Neural cell (in vitro differentiated cells): ENCODE data around the gene MANF. TPM values are rescaled to one million over a fixed set of nuclear protein-coding genes. Genes with fewer than 3 reads are reported as not detected.

ENCODE experiments used
- H2AFZ ChIP-seq: fragments of 200-600, 300-800 bp; sonication (generic), shearing (Covaris generic); 2 replicates; pipeline ENCODE4 v1.6.0; 2014; ENCODE audit warnings: low read depth, mild to moderate bottlenecking, antibody characterized with exemption, low read length, moderate library complexity
- H3F3A ChIP-seq: fragments of 200-600 bp; shearing (Covaris generic); 2 replicates; pipeline ENCODE4 v1.6.1; 2016; ENCODE audit warnings: mild to moderate bottlenecking, moderate library complexity, mixed read lengths, antibody characterized with exemption, low read length; ENCODE audit not compliant: insufficient read depth, poor library complexity, severe bottlenecking
- H3K27ac ChIP-seq: fragments of 200-600, 300-800 bp; sonication (generic), shearing (Covaris generic); 2 replicates; pipeline ENCODE4 v1.5.1; 2014; ENCODE audit warnings: mild to moderate bottlenecking, low read length, moderate library complexity
- H3K27me3 ChIP-seq: fragments of 300-800, 200-600 bp; sonication (generic), shearing (Covaris generic); 2 replicates; pipeline ENCODE4 v1.6.0; 2014; ENCODE audit warnings: mild to moderate bottlenecking, low read depth, low read length, moderate library complexity; ENCODE audit not compliant: insufficient read depth
- H3K36me3 ChIP-seq: fragments of 300-800, 200-600 bp; sonication (generic), shearing (Covaris generic); 2 replicates; pipeline ENCODE4 v1.5.1; 2014; ENCODE audit warnings: mild to moderate bottlenecking, antibody characterized with exemption, low read length, moderate library complexity; ENCODE audit not compliant: insufficient read depth
- H3K4me2 ChIP-seq: fragments of 300-800, 200-600 bp; sonication (generic), shearing (Covaris generic); 2 replicates; pipeline ENCODE4 v1.6.0; 2014; ENCODE audit warnings: mild to moderate bottlenecking, low read length
- H3K4me3 ChIP-seq: fragments of 300-800, 200-600 bp; sonication (generic), shearing (Covaris generic); 2 replicates; pipeline ENCODE4 v1.5.1; 2014; ENCODE audit warnings: mild to moderate bottlenecking, low read length, moderate library complexity
- H3K79me2 ChIP-seq: fragments of 200-600 bp; shearing (Covaris generic); replicated peaks from 2 replicates; pipeline ENCODE4 v1.6.0; 2014; ENCODE audit warnings: mild to moderate bottlenecking, low read length, moderate library complexity; ENCODE audit not compliant: insufficient read depth
- H3K9ac ChIP-seq: fragments of 300-800, 200-600 bp; sonication (generic), shearing (Covaris generic); 2 replicates; pipeline ENCODE4 v1.6.1; 2016; ENCODE audit warnings: mild to moderate bottlenecking, low read length, mixed read lengths
- H3K9me2 ChIP-seq: fragments of 200-600 bp; shearing (Covaris generic); 2 replicates; pipeline ENCODE4 v1.6.1; 2016; ENCODE audit warnings: mild to moderate bottlenecking, low read length, mixed read lengths; ENCODE audit not compliant: insufficient read depth
- H3K9me3 ChIP-seq: fragments of 200-600, 300-800 bp; sonication (generic), shearing (Covaris generic); 2 replicates; pipeline ENCODE4 v1.6.1; 2016; ENCODE audit warnings: mild to moderate bottlenecking, mixed run types, low read length, moderate library complexity, mixed read lengths
- H4K20me1 ChIP-seq: fragments of 200-600 bp; shearing (Covaris generic); 2 replicates; pipeline ENCODE4 v1.6.1; 2016; ENCODE audit warnings: mild to moderate bottlenecking, mixed run types; ENCODE audit not compliant: insufficient read depth
- EP300 ChIP-seq: fragments of 450-650 bp; conservative IDR thresholded peaks from 2 replicates; pipeline ENCODE4 v1.6.1; 2014; ENCODE audit warnings: antibody characterized with exemption, mild to moderate bottlenecking, moderate library complexity; ENCODE audit not compliant: poor library complexity, severe bottlenecking
- EZH2 ChIP-seq: fragments of 200-600, 300-800 bp; shearing (Covaris generic), sonication (generic); IDR thresholded peaks from 2 replicates; pipeline ENCODE4 v1.6.1; 2014; ENCODE audit warnings: antibody characterized with exemption, low read length, borderline replicate concordance, mild to moderate bottlenecking; ENCODE audit not compliant: insufficient read depth, poor library complexity, severe bottlenecking
- MXI1 ChIP-seq: fragments of 450-650 bp; conservative IDR thresholded peaks from 2 replicates; pipeline ENCODE4 v1.6.1; 2014; ENCODE audit warnings: antibody characterized with exemption, mild to moderate bottlenecking; ENCODE audit not compliant: poor library complexity, severe bottlenecking
- POLR2AphosphoS5 ChIP-seq: IDR thresholded peaks from 2 replicates; pipeline ENCODE4 v1.6.1; 2012
- RAD21 ChIP-seq: fragments of 450-650 bp; conservative IDR thresholded peaks from 2 replicates; pipeline ENCODE4 v1.6.1; 2014; ENCODE audit warnings: antibody characterized with exemption, mild to moderate bottlenecking, moderate library complexity
- SMC3 ChIP-seq: fragments of 450-650 bp; conservative IDR thresholded peaks from 2 replicates; pipeline ENCODE4 v1.6.1; 2014; ENCODE audit warnings: antibody characterized with exemption, mild to moderate bottlenecking, moderate library complexity; ENCODE audit not compliant: poor library complexity
- TAF1 ChIP-seq: IDR thresholded peaks from 2 replicates; pipeline ENCODE4 v1.6.1; 2012; ENCODE audit warnings: low read depth
- polyA plus RNA-seq: library from polyadenylated mRNA; depleted of rRNA; stranded (reverse); fragments of >200 nt; gene quantifications from 2 replicates; pipeline ENCODE4 v1.2.3, GENCODE V29; 2014
- TF ChIP-seq, protein P1 (sequence below): IDR thresholded peaks from 2 replicates; pipeline ENCODE4 v1.6.1; 2012; ENCODE audit warnings: borderline replicate concordance
- TF ChIP-seq, protein P2 (sequence below): fragments of 450-650 bp; IDR thresholded peaks from 2 replicates; pipeline ENCODE4 v1.5.1; 2014; ENCODE audit warnings: antibody characterized with exemption, mild to moderate bottlenecking, moderate library complexity; ENCODE audit not compliant: poor library complexity, severe bottlenecking

Gene MANF
- polyA plus RNA-seq, 1 donor from 2014 or later = 77.3 TPM

DNA sequence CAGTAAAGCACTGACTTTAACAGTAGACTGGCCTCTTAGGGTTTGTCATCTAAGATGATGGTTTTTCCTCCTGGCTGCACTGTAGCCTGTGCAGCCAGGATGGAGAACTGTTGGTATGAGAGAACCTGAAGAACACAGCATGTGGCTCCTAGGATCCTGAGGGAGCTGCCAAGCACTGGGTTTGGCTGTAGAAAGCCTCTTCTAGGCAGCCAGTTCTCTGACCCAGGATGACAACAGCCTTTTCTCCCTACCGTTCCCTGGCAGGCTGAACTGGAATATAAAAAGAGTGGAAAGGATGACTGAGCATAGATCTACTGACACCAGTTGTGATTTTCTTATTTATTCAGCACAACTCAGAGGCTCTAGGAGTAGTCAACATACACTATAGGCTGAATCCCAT, 34.3 kb upstream of the MANF start:
- Histone ChIP-seq H3K79me2 (no peaks in the 10 kb centered on the region), H3K4me3 (no peak overlapping the region), H3K27ac (no peak overlapping the region), H2AFZ (no peak overlapping the region), H3K9me3 (no peaks in the 10 kb centered on the region), H3K9ac (no peak overlapping the region), H3K9me2 (no peaks in the 10 kb centered on the region), H3F3A (no peaks in the 10 kb centered on the region), H3K36me3 (no peaks in the 10 kb centered on the region), H4K20me1 (no peaks in the 10 kb centered on the region), H3K27me3 (no peaks in the 10 kb centered on the region), H3K4me2 (no peak overlapping the region)
- TF ChIP-seq EP300 = no peak
- TF ChIP-seq RAD21 = no peak
- TF ChIP-seq POLR2AphosphoS5 = no peak
- TF ChIP-seq MXI1 = no peak
- TF ChIP-seq TAF1 = no peak
- TF ChIP-seq SMC3 = no peak
- TF ChIP-seq, protein P1, sequence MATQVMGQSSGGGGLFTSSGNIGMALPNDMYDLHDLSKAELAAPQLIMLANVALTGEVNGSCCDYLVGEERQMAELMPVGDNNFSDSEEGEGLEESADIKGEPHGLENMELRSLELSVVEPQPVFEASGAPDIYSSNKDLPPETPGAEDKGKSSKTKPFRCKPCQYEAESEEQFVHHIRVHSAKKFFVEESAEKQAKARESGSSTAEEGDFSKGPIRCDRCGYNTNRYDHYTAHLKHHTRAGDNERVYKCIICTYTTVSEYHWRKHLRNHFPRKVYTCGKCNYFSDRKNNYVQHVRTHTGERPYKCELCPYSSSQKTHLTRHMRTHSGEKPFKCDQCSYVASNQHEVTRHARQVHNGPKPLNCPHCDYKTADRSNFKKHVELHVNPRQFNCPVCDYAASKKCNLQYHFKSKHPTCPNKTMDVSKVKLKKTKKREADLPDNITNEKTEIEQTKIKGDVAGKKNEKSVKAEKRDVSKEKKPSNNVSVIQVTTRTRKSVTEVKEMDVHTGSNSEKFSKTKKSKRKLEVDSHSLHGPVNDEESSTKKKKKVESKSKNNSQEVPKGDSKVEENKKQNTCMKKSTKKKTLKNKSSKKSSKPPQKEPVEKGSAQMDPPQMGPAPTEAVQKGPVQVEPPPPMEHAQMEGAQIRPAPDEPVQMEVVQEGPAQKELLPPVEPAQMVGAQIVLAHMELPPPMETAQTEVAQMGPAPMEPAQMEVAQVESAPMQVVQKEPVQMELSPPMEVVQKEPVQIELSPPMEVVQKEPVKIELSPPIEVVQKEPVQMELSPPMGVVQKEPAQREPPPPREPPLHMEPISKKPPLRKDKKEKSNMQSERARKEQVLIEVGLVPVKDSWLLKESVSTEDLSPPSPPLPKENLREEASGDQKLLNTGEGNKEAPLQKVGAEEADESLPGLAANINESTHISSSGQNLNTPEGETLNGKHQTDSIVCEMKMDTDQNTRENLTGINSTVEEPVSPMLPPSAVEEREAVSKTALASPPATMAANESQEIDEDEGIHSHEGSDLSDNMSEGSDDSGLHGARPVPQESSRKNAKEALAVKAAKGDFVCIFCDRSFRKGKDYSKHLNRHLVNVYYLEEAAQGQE = no peak
- no peak for TF ChIP-seq EZH2
- TF ChIP-seq, protein P2, sequence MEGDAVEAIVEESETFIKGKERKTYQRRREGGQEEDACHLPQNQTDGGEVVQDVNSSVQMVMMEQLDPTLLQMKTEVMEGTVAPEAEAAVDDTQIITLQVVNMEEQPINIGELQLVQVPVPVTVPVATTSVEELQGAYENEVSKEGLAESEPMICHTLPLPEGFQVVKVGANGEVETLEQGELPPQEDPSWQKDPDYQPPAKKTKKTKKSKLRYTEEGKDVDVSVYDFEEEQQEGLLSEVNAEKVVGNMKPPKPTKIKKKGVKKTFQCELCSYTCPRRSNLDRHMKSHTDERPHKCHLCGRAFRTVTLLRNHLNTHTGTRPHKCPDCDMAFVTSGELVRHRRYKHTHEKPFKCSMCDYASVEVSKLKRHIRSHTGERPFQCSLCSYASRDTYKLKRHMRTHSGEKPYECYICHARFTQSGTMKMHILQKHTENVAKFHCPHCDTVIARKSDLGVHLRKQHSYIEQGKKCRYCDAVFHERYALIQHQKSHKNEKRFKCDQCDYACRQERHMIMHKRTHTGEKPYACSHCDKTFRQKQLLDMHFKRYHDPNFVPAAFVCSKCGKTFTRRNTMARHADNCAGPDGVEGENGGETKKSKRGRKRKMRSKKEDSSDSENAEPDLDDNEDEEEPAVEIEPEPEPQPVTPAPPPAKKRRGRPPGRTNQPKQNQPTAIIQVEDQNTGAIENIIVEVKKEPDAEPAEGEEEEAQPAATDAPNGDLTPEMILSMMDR = no peak

DNA sequence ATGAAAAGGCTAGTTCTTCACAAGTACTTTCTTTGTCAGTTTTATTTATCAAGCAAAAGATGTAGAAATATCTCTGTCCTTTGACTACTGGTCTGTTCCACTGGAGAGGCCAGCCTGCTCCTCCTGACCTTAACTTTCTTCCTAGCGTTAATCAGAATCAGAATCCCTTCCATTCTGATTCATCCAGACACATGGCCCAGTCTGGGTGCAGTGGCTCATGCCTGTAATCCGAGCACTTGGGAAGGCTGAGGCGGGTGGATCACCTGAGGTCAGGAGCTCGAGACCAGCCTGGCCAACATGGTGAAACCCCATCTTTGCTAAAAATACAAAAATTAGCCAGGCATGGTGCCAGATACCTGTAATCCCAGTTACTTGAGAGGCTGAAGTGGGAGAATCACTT, 32.0 kb upstream of the MANF start:
- Histone ChIP-seq H3K79me2 (no peaks in the 10 kb centered on the region), H3K36me3 (no peaks in the 10 kb centered on the region), H3K9ac (no peak overlapping the region), H3K9me3 (no peaks in the 10 kb centered on the region), H3K4me2 (no peak overlapping the region), H3K27ac (peak overlapping the region; percentile 45), H4K20me1 (no peaks in the 10 kb centered on the region), H3K4me3 (no peak overlapping the region), H3F3A (no peaks in the 10 kb centered on the region), H2AFZ (no peak overlapping the region), H3K27me3 (no peaks in the 10 kb centered on the region), H3K9me2 (no peaks in the 10 kb centered on the region)
- no peak for TF ChIP-seq TAF1
- TF ChIP-seq, protein P2 = no peak
- no peak for TF ChIP-seq POLR2AphosphoS5
